Measurements from ENCODE around the gene HCK.

HCK gene

GRCh38 chr20:32142088-32142487 lies 90.0 kb downstream of the HCK start:
- H3K9ac ChIP-seq (ENCODE audit: low read depth, low read length), result no peak overlapping the region
- no peak overlapping the region for H3K27ac ChIP-seq (ENCODE audit: low read length)
- no peak for TF ChIP-seq CTCF (IDR thresholded peaks at IDR 0.05; ENCODE audit: borderline replicate concordance, extremely low read depth, low read length, poor library complexity, severe bottlenecking)
- TF ChIP-seq EZH2 (IDR thresholded peaks at IDR 0.05; ENCODE audit: borderline replicate concordance, low read depth, low read length, severe bottlenecking), result no peak
- ATAC-seq (ENCODE audit: insufficient read depth, low read depth), result no peak
- no peaks in the 10 kb centered on the region for H3K4me1 ChIP-seq (ENCODE audit: insufficient read depth, low read length)
- no peak overlapping the region for H3K4me3 ChIP-seq (ENCODE audit: low read depth in 1 of 2, low read length in 2 of 2)
- H3K79me2 ChIP-seq (ENCODE audit: insufficient read depth, low read length), result peaks cover 2% of the 10 kb centered on the region; the same call in 1 of the 2 replicates
- no peak overlapping the region for H3K4me2 ChIP-seq (ENCODE audit: insufficient read depth, low read length)
- peaks cover 41% of the 10 kb centered on the region for H4K20me1 ChIP-seq (ENCODE audit: insufficient read depth, low read length)
- H3K27me3 ChIP-seq (ENCODE audit: insufficient read depth, low read length, poor library complexity), result no peaks in the 10 kb centered on the region
- no peak overlapping the region for H2AFZ ChIP-seq (ENCODE audit: low read depth, low read length)
- peaks cover 97% of the 10 kb centered on the region for H3K36me3 ChIP-seq (ENCODE audit: insufficient read depth, low read length)
- no peak for DNase-seq
- no peaks in the 10 kb centered on the region for H3K9me3 ChIP-seq (ENCODE audit: insufficient read depth, low read length, severe bottlenecking)

GRCh38 chr20:32142991-32143390 lies 90.9 kb downstream of the HCK start:
- no peaks in the 10 kb centered on the region for H3K9me3 ChIP-seq (ENCODE audit: insufficient read depth, low read length, severe bottlenecking)
- no peak for TF ChIP-seq EZH2 (IDR thresholded peaks at IDR 0.05; ENCODE audit: borderline replicate concordance, low read depth, low read length, severe bottlenecking)
- no peak for ATAC-seq (ENCODE audit: insufficient read depth, low read depth)
- DNase-seq, result no peak
- H4K20me1 ChIP-seq (ENCODE audit: insufficient read depth, low read length), result peaks cover 36% of the 10 kb centered on the region
- H3K4me3 ChIP-seq (ENCODE audit: low read depth in 1 of 2, low read length in 2 of 2), result no peak overlapping the region
- H3K79me2 ChIP-seq (ENCODE audit: insufficient read depth, low read length), result no peaks in the 10 kb centered on the region
- no peaks in the 10 kb centered on the region for H3K27me3 ChIP-seq (ENCODE audit: insufficient read depth, low read length, poor library complexity)
- H3K27ac ChIP-seq (ENCODE audit: low read length), result no peak overlapping the region
- H2AFZ ChIP-seq (ENCODE audit: low read depth, low read length), result no peak overlapping the region
- peaks cover 96% of the 10 kb centered on the region for H3K36me3 ChIP-seq (ENCODE audit: insufficient read depth, low read length)
- H3K4me1 ChIP-seq (ENCODE audit: insufficient read depth, low read length), result no peaks in the 10 kb centered on the region
- no peak overlapping the region for H3K4me2 ChIP-seq (ENCODE audit: insufficient read depth, low read length)
- H3K9ac ChIP-seq (ENCODE audit: low read depth, low read length), result no peak overlapping the region

GRCh38 chr20:32144898-32145662 lies 93.0 kb downstream of the HCK start:
- H4K20me1 ChIP-seq (ENCODE audit: insufficient read depth, low read length), result peaks cover 22% of the 10 kb centered on the region
- H3K36me3 ChIP-seq (ENCODE audit: insufficient read depth, low read length), result peaks cover 94% of the 10 kb centered on the region

More at GRCh38 chr20:32144898-32145662, 93.0 kb downstream of the HCK start:
- Histone ChIP-seq H2AFZ (ENCODE audit: low read depth, low read length) (no peak overlapping the region), H3K4me3 (ENCODE audit: low read depth in 1 of 2, low read length in 2 of 2) (no peak overlapping the region), H3K27ac (ENCODE audit: low read length) (no peak overlapping the region), H3K4me2 (ENCODE audit: insufficient read depth, low read length) (no peak overlapping the region), H3K9ac (ENCODE audit: low read depth, low read length) (no peak overlapping the region), H3K4me1 (ENCODE audit: insufficient read depth, low read length) (no peaks in the 10 kb centered on the region), H3K79me2 (ENCODE audit: insufficient read depth, low read length) (no peaks in the 10 kb centered on the region), H3K27me3 (ENCODE audit: insufficient read depth, low read length, poor library complexity) (no peaks in the 10 kb centered on the region), H3K9me3 (ENCODE audit: insufficient read depth, low read length, severe bottlenecking) (no peaks in the 10 kb centered on the region)
- ATAC-seq (ENCODE audit: insufficient read depth, low read depth) (no peak), DNase-seq (no peak)
- no peak for TF ChIP-seq EZH2 (IDR thresholded peaks at IDR 0.05; ENCODE audit: borderline replicate concordance, low read depth, low read length, severe bottlenecking)
- no peak for TF ChIP-seq CTCF (IDR thresholded peaks at IDR 0.05; ENCODE audit: borderline replicate concordance, extremely low read depth, low read length, poor library complexity, severe bottlenecking)
